IMR-90 (cell line): ENCODE data around the gene GLO1.

Source experiments
- BHLHE40 ChIP-seq: fragments of 150-350 bp; IDR thresholded peaks from 2 replicates; pipeline ENCODE4 v1.6.1; 2016; ENCODE audit warnings: mild to moderate bottlenecking, low read depth, low read length
- CEBPB ChIP-seq: IDR thresholded peaks from 2 replicates; pipeline ENCODE4 v1.6.1; 2012; ENCODE audit warnings: low read depth, low read length, improper control_type of control experiment
- CHD1 ChIP-seq: IDR thresholded peaks from 2 replicates; pipeline ENCODE4 v1.6.1; 2012; ENCODE audit warnings: low read depth, low read length, improper control_type of control experiment
- MAFK ChIP-seq: IDR thresholded peaks from 2 replicates; pipeline ENCODE4 v1.6.1; 2012; ENCODE audit warnings: low read depth, low read length, improper control_type of control experiment
- NFE2L2 ChIP-seq: fragments of 150-350 bp; IDR thresholded peaks from 2 replicates; pipeline ENCODE4 v1.6.1; 2016; ENCODE audit warnings: low read depth, mild to moderate bottlenecking, low read length
- POLR2A ChIP-seq: IDR thresholded peaks from 2 replicates; pipeline ENCODE4 v1.6.1; 2012; ENCODE audit warnings: mild to moderate bottlenecking, low read depth, low read length
- RAD21 ChIP-seq: IDR thresholded peaks from 2 replicates; pipeline ENCODE4 v1.6.1; 2012; ENCODE audit warnings: low read length, improper control_type of control experiment
- RFX5 ChIP-seq: IDR thresholded peaks from 2 replicates; pipeline ENCODE4 v1.8.0; 2012; ENCODE audit warnings: low read depth, mild to moderate bottlenecking, low read length, moderate library complexity
- USF2 ChIP-seq: fragments of 150-350 bp; IDR thresholded peaks from 2 replicates; pipeline ENCODE4 v1.6.1; 2017; ENCODE audit warnings: mild to moderate bottlenecking, antibody characterized with exemption, low read length, low read depth
- TF ChIP-seq, protein P1 (sequence below): conservative IDR thresholded peaks from 2 replicates; pipeline ENCODE4 v1.5.1; 2012; ENCODE audit warnings: mild to moderate bottlenecking, low read depth, low read length, improper control_type of control experiment
- TF ChIP-seq, protein P2 (sequence below): fragments of 150-350 bp; IDR thresholded peaks from 2 replicates; pipeline ENCODE4 v1.6.1; 2016; ENCODE audit warnings: low read depth, mild to moderate bottlenecking, low read length, moderate library complexity, borderline replicate concordance

DNA sequence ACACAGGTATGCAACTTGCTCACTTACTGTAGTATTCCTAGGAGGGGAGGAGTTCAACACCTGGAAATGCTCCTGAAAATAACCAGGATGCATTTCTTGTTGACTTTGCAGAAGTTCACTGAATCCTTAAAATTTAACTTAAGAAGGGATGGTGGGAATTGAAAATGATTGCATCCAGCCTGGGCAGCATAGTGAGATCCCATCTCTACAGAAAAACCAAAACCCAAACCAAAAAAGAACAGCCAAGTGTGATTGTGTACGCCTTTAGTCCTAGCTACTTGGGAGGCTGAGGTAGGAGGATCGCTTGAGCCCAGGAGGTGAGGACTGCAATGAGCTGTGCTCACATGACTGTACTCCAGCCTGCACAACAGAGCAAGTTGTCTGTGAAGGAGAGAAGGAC lies 13.9 kb upstream of the GLO1 start:
- TF ChIP-seq RFX5 (no peak), POLR2A (no peak), BHLHE40 (no peak), MAFK (no peak), RAD21 (no peak), CHD1 (no peak), NFE2L2 (no peak), CEBPB (no peak), USF2 (no peak)
- TF ChIP-seq, protein P1, sequence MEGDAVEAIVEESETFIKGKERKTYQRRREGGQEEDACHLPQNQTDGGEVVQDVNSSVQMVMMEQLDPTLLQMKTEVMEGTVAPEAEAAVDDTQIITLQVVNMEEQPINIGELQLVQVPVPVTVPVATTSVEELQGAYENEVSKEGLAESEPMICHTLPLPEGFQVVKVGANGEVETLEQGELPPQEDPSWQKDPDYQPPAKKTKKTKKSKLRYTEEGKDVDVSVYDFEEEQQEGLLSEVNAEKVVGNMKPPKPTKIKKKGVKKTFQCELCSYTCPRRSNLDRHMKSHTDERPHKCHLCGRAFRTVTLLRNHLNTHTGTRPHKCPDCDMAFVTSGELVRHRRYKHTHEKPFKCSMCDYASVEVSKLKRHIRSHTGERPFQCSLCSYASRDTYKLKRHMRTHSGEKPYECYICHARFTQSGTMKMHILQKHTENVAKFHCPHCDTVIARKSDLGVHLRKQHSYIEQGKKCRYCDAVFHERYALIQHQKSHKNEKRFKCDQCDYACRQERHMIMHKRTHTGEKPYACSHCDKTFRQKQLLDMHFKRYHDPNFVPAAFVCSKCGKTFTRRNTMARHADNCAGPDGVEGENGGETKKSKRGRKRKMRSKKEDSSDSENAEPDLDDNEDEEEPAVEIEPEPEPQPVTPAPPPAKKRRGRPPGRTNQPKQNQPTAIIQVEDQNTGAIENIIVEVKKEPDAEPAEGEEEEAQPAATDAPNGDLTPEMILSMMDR = no peak
- TF ChIP-seq, protein P2, sequence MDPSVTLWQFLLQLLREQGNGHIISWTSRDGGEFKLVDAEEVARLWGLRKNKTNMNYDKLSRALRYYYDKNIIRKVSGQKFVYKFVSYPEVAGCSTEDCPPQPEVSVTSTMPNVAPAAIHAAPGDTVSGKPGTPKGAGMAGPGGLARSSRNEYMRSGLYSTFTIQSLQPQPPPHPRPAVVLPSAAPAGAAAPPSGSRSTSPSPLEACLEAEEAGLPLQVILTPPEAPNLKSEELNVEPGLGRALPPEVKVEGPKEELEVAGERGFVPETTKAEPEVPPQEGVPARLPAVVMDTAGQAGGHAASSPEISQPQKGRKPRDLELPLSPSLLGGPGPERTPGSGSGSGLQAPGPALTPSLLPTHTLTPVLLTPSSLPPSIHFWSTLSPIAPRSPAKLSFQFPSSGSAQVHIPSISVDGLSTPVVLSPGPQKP = no peak
